ENCODE results near the gene HOXA9.

HOXA9 gene

DNA sequence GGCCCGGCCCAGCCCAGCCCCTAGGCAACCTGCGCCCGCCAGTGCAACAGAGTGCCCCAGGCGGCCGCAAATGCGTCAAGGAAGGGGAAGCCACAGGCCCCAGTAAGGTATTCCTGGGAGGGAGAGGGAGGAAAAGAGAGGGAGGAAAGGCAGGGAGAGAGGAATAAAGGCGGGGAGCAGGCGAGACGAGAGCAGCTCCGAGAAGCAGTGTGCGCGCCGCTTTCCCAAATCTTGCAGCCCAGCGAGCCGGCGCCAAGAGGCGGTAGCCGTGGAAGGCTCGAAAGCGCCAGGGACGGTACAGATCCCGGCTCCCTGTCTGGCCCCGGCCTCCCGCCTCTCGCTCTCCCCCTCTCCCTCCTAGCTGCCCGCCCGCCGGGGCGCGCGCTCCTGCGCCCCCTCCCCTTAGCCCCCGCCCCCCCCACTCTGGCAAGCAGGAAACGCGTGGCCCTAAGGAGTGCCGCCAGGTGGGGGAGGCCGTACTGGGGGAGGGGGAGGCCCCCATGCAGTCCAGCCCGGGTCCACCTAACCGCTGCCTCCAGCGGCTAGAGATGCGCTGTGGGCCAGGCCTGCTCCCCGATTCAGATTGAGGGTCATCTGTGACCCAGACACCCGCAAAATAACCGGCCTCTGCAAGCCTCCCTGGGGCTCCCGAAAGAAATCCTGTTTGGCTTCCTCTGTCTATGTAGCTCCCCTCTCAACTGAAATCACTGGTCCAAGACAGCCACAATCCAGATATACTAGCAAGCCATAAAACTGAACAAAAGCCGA is 4.5 kb upstream of the HOXA9 start:
- no peaks in the 10 kb centered on the region for H3K9me3 ChIP-seq (ENCODE audit: control insufficient read depth in 1 of 2, low read length in 2 of 2)
- peaks cover 94 to 98% of the 10 kb centered on the region in 2 donors for H3K27me3 ChIP-seq (ENCODE audit: control insufficient read depth in 1 of 2, insufficient read depth in 2 of 2, low read length in 2 of 2)
- H3K36me3 ChIP-seq (ENCODE audit: control insufficient read depth in 1 of 2, insufficient read depth in 2 of 2, low read length in 2 of 2): no peaks in the 10 kb centered on the region
- no peak overlapping the region for H3K4me3 ChIP-seq (ENCODE audit: low read depth in 1 of 2, low read length in 2 of 2)
- H3K4me1 ChIP-seq (ENCODE audit: control insufficient read depth in 1 of 2, insufficient read depth in 2 of 2, low read length in 2 of 2): peaks cover 0 to 7% of the 10 kb centered on the region in 2 donors
- H3K9ac ChIP-seq (ENCODE audit: low read depth in 1 of 2, low read length in 2 of 2): no peak overlapping the region
- peak overlapping the region; percentile 3 for H3K27ac ChIP-seq (ENCODE audit: low read depth, low read length)

- H3K27me3 ChIP-seq (ENCODE audit: control insufficient read depth in 1 of 2, insufficient read depth in 2 of 2, low read length in 2 of 2): peaks cover 97 to 99% of the 10 kb centered on the region in 2 donors
- no peak overlapping the region for H3K9ac ChIP-seq (ENCODE audit: low read depth in 1 of 2, low read length in 2 of 2)
- no peaks in the 10 kb centered on the region for H3K36me3 ChIP-seq (ENCODE audit: control insufficient read depth in 1 of 2, insufficient read depth in 2 of 2, low read length in 2 of 2)
- no peak overlapping the region for H3K4me3 ChIP-seq (ENCODE audit: low read depth in 1 of 2, low read length in 2 of 2)
- peak overlapping the region; percentile 42 for H3K27ac ChIP-seq (ENCODE audit: low read depth, low read length)
- H3K4me1 ChIP-seq (ENCODE audit: control insufficient read depth in 1 of 2, insufficient read depth in 2 of 2, low read length in 2 of 2): peaks cover 0 to 14% of the 10 kb centered on the region in 2 donors
- no peaks in the 10 kb centered on the region for H3K9me3 ChIP-seq (ENCODE audit: control insufficient read depth in 1 of 2, low read length in 2 of 2)
Measured at GRCh38 chr7:27168265-27168947, 3.1 kb upstream of the HOXA9 start.

DNA sequence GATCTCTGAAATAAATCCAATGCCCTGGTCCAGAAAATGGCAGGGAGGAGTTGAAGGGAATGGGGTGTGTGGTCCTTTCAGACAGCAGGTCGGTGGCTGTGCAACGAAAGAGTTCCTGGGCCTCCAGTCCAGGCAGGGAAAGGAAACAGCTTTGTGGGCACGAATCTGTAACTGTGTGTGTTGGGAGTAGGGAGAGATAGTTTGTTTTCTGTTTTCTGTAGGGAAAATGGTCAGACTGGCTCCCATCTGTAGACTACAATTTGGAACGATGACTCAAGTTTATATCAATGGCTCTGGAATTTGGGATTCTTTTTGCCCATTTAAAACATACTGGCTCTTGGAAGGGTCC is 2.6 kb upstream of the HOXA9 start:
- Histone ChIP-seq H3K36me3 (ENCODE audit: control insufficient read depth in 1 of 2, insufficient read depth in 2 of 2, low read length in 2 of 2) (no peaks in the 10 kb centered on the region), H3K9ac (ENCODE audit: low read depth in 1 of 2, low read length in 2 of 2) (no peak overlapping the region), H3K27ac (ENCODE audit: low read depth, low read length) (no peak overlapping the region), H3K4me1 (ENCODE audit: control insufficient read depth in 1 of 2, insufficient read depth in 2 of 2, low read length in 2 of 2) (peaks cover 0 to 14% of the 10 kb centered on the region in 2 donors), H3K27me3 (ENCODE audit: control insufficient read depth in 1 of 2, insufficient read depth in 2 of 2, low read length in 2 of 2) (peaks cover 97 to 99% of the 10 kb centered on the region in 2 donors), H3K9me3 (ENCODE audit: control insufficient read depth in 1 of 2, low read length in 2 of 2) (no peaks in the 10 kb centered on the region), H3K4me3 (ENCODE audit: low read depth in 1 of 2, low read length in 2 of 2) (no peak overlapping the region)

DNA sequence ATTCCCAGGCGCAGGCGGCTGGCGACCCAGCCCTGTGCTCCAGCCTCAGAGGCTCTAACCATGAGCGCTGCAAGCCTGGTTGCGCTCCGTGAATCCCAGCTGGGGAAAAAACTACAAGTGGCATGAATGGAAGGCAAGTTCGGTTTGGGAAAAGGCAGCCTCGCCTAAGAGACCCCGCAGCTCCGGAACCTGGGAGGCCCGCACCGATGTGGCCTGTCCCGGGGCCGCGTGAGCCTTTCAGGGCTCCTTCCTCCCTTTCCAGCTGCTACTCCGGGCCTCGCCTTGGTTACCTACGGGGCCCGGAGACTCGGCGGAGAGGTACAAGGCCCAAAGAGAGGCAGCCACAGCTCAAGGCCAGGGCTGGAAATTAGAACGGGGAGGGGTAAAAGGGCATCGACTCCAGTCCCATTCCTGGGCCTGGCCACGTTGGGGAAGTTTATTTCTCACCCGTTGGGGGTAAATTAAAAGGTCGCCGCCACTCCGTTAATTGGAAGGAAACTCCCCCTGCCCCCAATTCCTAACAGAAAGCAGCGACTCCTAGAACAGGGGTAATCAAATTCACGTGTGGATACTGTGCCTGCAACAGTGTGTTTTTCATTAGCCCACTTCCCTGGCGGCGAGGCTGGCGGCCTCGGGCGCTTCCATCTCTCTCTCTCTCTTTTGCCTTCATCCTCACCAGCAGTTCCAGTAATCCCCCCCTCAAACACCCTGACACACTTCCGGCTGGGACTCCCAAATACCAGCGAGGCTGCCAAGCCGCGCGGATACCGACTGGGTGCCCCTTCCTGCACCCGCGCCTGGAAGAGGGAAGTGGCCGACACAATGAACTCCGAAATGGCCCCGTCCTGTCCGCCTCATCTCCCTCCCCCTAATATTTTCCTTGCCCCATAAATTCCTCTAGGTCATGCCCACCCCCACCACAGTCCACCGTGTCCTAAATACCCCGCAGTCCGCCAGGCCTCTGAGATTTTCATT is 1.5 kb upstream of the HOXA9 start:
- H3K36me3 ChIP-seq (ENCODE audit: control insufficient read depth in 1 of 2, insufficient read depth in 2 of 2, low read length in 2 of 2): no peaks in the 10 kb centered on the region
- peaks cover 0 to 9% of the 10 kb centered on the region in 2 donors for H3K4me1 ChIP-seq (ENCODE audit: control insufficient read depth in 1 of 2, insufficient read depth in 2 of 2, low read length in 2 of 2)
- peaks cover 94 to 98% of the 10 kb centered on the region in 2 donors for H3K27me3 ChIP-seq (ENCODE audit: control insufficient read depth in 1 of 2, insufficient read depth in 2 of 2, low read length in 2 of 2)
- peak overlapping the region; percentile 42 for H3K27ac ChIP-seq (ENCODE audit: low read depth, low read length)
- H3K9me3 ChIP-seq (ENCODE audit: control insufficient read depth in 1 of 2, low read length in 2 of 2): no peaks in the 10 kb centered on the region
- no peak overlapping the region for H3K4me3 ChIP-seq (ENCODE audit: low read depth in 1 of 2, low read length in 2 of 2)
- H3K9ac ChIP-seq (ENCODE audit: low read depth in 1 of 2, low read length in 2 of 2): no peak overlapping the region

- Histone ChIP-seq H3K27ac (ENCODE audit: low read depth, low read length) (peak overlapping the region; percentile 42), H3K4me1 (ENCODE audit: control insufficient read depth in 1 of 2, insufficient read depth in 2 of 2, low read length in 2 of 2) (peaks cover 0 to 9% of the 10 kb centered on the region in 2 donors), H3K9me3 (ENCODE audit: control insufficient read depth in 1 of 2, low read length in 2 of 2) (no peaks in the 10 kb centered on the region), H3K36me3 (ENCODE audit: control insufficient read depth in 1 of 2, insufficient read depth in 2 of 2, low read length in 2 of 2) (no peaks in the 10 kb centered on the region), H3K9ac (ENCODE audit: low read depth in 1 of 2, low read length in 2 of 2) (no peak overlapping the region), H3K4me3 (ENCODE audit: low read depth in 1 of 2, low read length in 2 of 2) (no peak overlapping the region), H3K27me3 (ENCODE audit: control insufficient read depth in 1 of 2, insufficient read depth in 2 of 2, low read length in 2 of 2) (peaks cover 89 to 93% of the 10 kb centered on the region in 2 donors)
Measured at GRCh38 chr7:27165996-27166530, 726 bp upstream of the HOXA9 start.

GRCh38 chr7:27164367-27165088 is 809 bp downstream of the HOXA9 start:
- no peak overlapping the region for H3K9ac ChIP-seq (ENCODE audit: low read depth in 1 of 2, low read length in 2 of 2)
- H3K27ac ChIP-seq (ENCODE audit: low read depth, low read length): peak overlapping the region; percentile 39
- peaks cover 88 to 89% of the 10 kb centered on the region in 2 donors for H3K27me3 ChIP-seq (ENCODE audit: control insufficient read depth in 1 of 2, insufficient read depth in 2 of 2, low read length in 2 of 2)

GRCh38 chr7:27164045-27164366 is 1.3 kb downstream of the HOXA9 start:
- H3K27me3 ChIP-seq (ENCODE audit: control insufficient read depth in 1 of 2, insufficient read depth in 2 of 2, low read length in 2 of 2): peaks cover 89% of the 10 kb centered on the region in 2 donors
- peaks cover 0 to 17% of the 10 kb centered on the region in 2 donors for H3K4me1 ChIP-seq (ENCODE audit: control insufficient read depth in 1 of 2, insufficient read depth in 2 of 2, low read length in 2 of 2)
- no peak overlapping the region for H3K9ac ChIP-seq (ENCODE audit: low read depth in 1 of 2, low read length in 2 of 2)
- no peaks in the 10 kb centered on the region for H3K36me3 ChIP-seq (ENCODE audit: control insufficient read depth in 1 of 2, insufficient read depth in 2 of 2, low read length in 2 of 2)
- no peak overlapping the region for H3K27ac ChIP-seq (ENCODE audit: low read depth, low read length)
- no peaks in the 10 kb centered on the region for H3K9me3 ChIP-seq (ENCODE audit: control insufficient read depth in 1 of 2, low read length in 2 of 2)
- H3K4me3 ChIP-seq (ENCODE audit: low read depth in 1 of 2, low read length in 2 of 2): no peak overlapping the region

More at GRCh38 chr7:27164367-27165088, 809 bp downstream of the HOXA9 start:
- no peaks in the 10 kb centered on the region for H3K36me3 ChIP-seq (ENCODE audit: control insufficient read depth in 1 of 2, insufficient read depth in 2 of 2, low read length in 2 of 2)
- H3K4me1 ChIP-seq (ENCODE audit: control insufficient read depth in 1 of 2, insufficient read depth in 2 of 2, low read length in 2 of 2): peaks cover 0 to 17% of the 10 kb centered on the region in 2 donors
- H3K4me3 ChIP-seq (ENCODE audit: low read depth in 1 of 2, low read length in 2 of 2): no peak overlapping the region
- no peaks in the 10 kb centered on the region for H3K9me3 ChIP-seq (ENCODE audit: control insufficient read depth in 1 of 2, low read length in 2 of 2)

GRCh38 chr7:27163288-27164044 is 1.9 kb downstream of the HOXA9 start:
- H3K36me3 ChIP-seq (ENCODE audit: control insufficient read depth in 1 of 2, insufficient read depth in 2 of 2, low read length in 2 of 2): no peaks in the 10 kb centered on the region
- peaks cover 0 to 17% of the 10 kb centered on the region in 2 donors for H3K4me1 ChIP-seq (ENCODE audit: control insufficient read depth in 1 of 2, insufficient read depth in 2 of 2, low read length in 2 of 2)
- no peak overlapping the region for H3K9ac ChIP-seq (ENCODE audit: low read depth in 1 of 2, low read length in 2 of 2)
- no peak overlapping the region for H3K4me3 ChIP-seq (ENCODE audit: low read depth in 1 of 2, low read length in 2 of 2)
- no peaks in the 10 kb centered on the region for H3K9me3 ChIP-seq (ENCODE audit: control insufficient read depth in 1 of 2, low read length in 2 of 2)
- peaks cover 89% of the 10 kb centered on the region in 2 donors for H3K27me3 ChIP-seq (ENCODE audit: control insufficient read depth in 1 of 2, insufficient read depth in 2 of 2, low read length in 2 of 2)
- H3K27ac ChIP-seq (ENCODE audit: low read depth, low read length): no peak overlapping the region

Data from duodenal mucosa (tissue), 2 donors.